Activated naive CD4-positive, alpha-beta T cell treated with anti-CD3 and anti-CD28 coated beads, Interleukin-2, amount 10 ng/mL, durations not matched to agents 5 hours and 36 hours (primary cell): ENCODE results near the gene DEFB116. TPM values are rescaled to one million over a fixed set of nuclear protein-coding genes. Genes with fewer than 3 reads are reported as not detected.

Experiments used
- total RNA-seq, 2 experiments: library from RNA; stranded (reverse); gene quantifications; one replicate each; pipeline ENCODE4 v1.2.3, GENCODE V29; 2021

The DEFB116 gene
- not detected for total RNA-seq

GRCh38 chr20:31308535-31309162, at the start of gene DEFB116:
TSS of gene DEFB116 (minus strand) at chr20:31308585. CDS start at chr20:31308585, 0 bp downstream.

GRCh38 chr20:31257364-31257763, 51.0 kb downstream of the DEFB116 start, which contains the start of gene DEFB115:
TSS of gene DEFB115 (plus strand) at chr20:31257664. CDS start at chr20:31257664, 0 bp downstream.

Other genes starting within 250 kb of the DEFB116 start
- not detected for gene DEFB115, start 50.9 kb downstream of the DEFB116 start, total RNA-seq
- gene DEFB118, start 60.0 kb upstream of the DEFB116 start, total RNA-seq, result not detected
- gene DEFB119, start 82.0 kb upstream of the DEFB116 start, total RNA-seq, result not detected
- not detected for gene DEFB121, start 97.6 kb upstream of the DEFB116 start, total RNA-seq
- gene DEFB123, start 132.0 kb upstream of the DEFB116 start, total RNA-seq, result not detected
- not detected for gene DEFB124, start 166.5 kb upstream of the DEFB116 start, total RNA-seq
- not detected for gene REM1, start 166.7 kb upstream of the DEFB116 start, total RNA-seq
- 100 to 1,000 TPM; 133 to 145 TPM for gene HM13, start 205.9 kb upstream of the DEFB116 start, total RNA-seq